Measurements from ENCODE around the gene RC3H1. TPM values are rescaled to one million over a fixed set of nuclear protein-coding genes. Genes with fewer than 3 reads are reported as not detected.
"Not testable (repeated sequence)": the region's sequence is repeated elsewhere in the genome, so short reads cannot be mapped to it uniquely, and the experiment has no call there.

The RC3H1 gene
- polyA plus RNA-seq, 1 experiment = 10.6 TPM

- POLR2A ChIA-PET = no interaction called here
- Histone ChIP-seq H3K27me3 (ENCODE audit: control insufficient read depth, insufficient read depth, low read length) (no peaks in the 10 kb centered on the region; the same call in 1 of the 2 replicates), H3K4me3 (ENCODE audit: low read depth, low read length) (no peak overlapping the region), H3K36me3 (ENCODE audit: control insufficient read depth, insufficient read depth, low read length) (no peaks in the 10 kb centered on the region)
- DNase-seq (ENCODE audit: low read depth) = no peak
- TF ChIP-seq, protein P1, sequence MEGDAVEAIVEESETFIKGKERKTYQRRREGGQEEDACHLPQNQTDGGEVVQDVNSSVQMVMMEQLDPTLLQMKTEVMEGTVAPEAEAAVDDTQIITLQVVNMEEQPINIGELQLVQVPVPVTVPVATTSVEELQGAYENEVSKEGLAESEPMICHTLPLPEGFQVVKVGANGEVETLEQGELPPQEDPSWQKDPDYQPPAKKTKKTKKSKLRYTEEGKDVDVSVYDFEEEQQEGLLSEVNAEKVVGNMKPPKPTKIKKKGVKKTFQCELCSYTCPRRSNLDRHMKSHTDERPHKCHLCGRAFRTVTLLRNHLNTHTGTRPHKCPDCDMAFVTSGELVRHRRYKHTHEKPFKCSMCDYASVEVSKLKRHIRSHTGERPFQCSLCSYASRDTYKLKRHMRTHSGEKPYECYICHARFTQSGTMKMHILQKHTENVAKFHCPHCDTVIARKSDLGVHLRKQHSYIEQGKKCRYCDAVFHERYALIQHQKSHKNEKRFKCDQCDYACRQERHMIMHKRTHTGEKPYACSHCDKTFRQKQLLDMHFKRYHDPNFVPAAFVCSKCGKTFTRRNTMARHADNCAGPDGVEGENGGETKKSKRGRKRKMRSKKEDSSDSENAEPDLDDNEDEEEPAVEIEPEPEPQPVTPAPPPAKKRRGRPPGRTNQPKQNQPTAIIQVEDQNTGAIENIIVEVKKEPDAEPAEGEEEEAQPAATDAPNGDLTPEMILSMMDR (IDR thresholded peaks at IDR 0.05; ENCODE audit: insufficient read depth, low read depth, low read length) = no peak
- CTCF ChIA-PET = interaction anchor here (0.6 to 1.0 kb wide), 2 partner anchors 12 to 84 kb away, joined by 3 read pairs; no protein-coding TSS in a partner anchor
These were observed 31.7 kb upstream of the RC3H1 start for GRCh38 chr1:174053826-174054225.

DNA sequence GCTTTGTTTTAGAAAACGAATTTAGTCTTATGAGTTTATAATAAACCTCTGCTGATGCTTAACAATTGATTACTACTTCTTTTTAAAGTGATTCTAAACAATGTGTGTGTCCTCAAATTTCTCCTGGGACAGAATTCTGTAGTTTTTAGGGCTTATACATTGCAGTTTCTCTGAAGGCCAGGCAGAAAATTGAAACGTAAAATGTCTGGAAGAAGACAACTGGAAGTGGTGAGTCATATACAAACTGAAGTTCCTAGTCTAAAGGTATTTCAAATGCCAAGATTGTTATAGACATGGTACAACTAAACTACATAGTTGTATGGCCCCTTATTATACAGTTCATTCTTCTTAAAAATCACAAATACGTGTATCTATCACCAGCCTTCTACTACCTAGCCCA is 30.5 kb upstream of the RC3H1 start:
- no peak for DNase-seq (ENCODE audit: low read depth)
- POLR2A ChIA-PET = no interaction called here
- no peak overlapping the region for H3K4me3 ChIP-seq (ENCODE audit: low read depth, low read length)
- no peaks in the 10 kb centered on the region; the same call in 1 of the 2 replicates for H3K27me3 ChIP-seq (ENCODE audit: control insufficient read depth, insufficient read depth, low read length)
- no peaks in the 10 kb centered on the region for H3K36me3 ChIP-seq (ENCODE audit: control insufficient read depth, insufficient read depth, low read length)
- CTCF ChIA-PET = no interaction called here
- TF ChIP-seq, protein P1 (IDR thresholded peaks at IDR 0.05; ENCODE audit: insufficient read depth, low read depth, low read length) = no peak

- H3K36me3 ChIP-seq (ENCODE audit: control insufficient read depth, insufficient read depth, low read length) = no peaks in the 10 kb centered on the region
- ChIA-PET CTCF (interaction anchor here (0.8 kb wide), 1 partner anchor 13 kb away, joined by 3 read pairs; no protein-coding TSS in a partner anchor), POLR2A (no interaction called here)
- H3K4me3 ChIP-seq (ENCODE audit: low read depth, low read length) = no peak overlapping the region
- TF ChIP-seq, protein P1 (IDR thresholded peaks at IDR 0.05; ENCODE audit: insufficient read depth, low read depth, low read length) = no peak
- DNase-seq (ENCODE audit: low read depth) = no peak
- H3K27me3 ChIP-seq (ENCODE audit: control insufficient read depth, insufficient read depth, low read length) = no peaks in the 10 kb centered on the region; the same call in 1 of the 2 replicates
These were observed 29.8 kb upstream of the RC3H1 start for GRCh38 chr1:174051956-174052355.

- ChIA-PET POLR2A (no interaction called here), CTCF (no interaction called here)
- Histone ChIP-seq H3K4me3 (ENCODE audit: low read depth, low read length) (no peak overlapping the region), H3K27me3 (ENCODE audit: control insufficient read depth, insufficient read depth, low read length) (no peaks in the 10 kb centered on the region; the same call in 1 of the 2 replicates), H3K36me3 (ENCODE audit: control insufficient read depth, insufficient read depth, low read length) (no peaks in the 10 kb centered on the region)
- DNase-seq (ENCODE audit: low read depth) = no peak
- TF ChIP-seq, protein P1 (IDR thresholded peaks at IDR 0.05; ENCODE audit: insufficient read depth, low read depth, low read length) = no peak
These were observed 27.4 kb upstream of the RC3H1 start for GRCh38 chr1:174049514-174049913.

- Histone ChIP-seq H3K27me3 (ENCODE audit: control insufficient read depth, insufficient read depth, low read length) (no peaks in the 10 kb centered on the region), H3K4me3 (ENCODE audit: low read depth, low read length) (no peak overlapping the region), H3K36me3 (ENCODE audit: control insufficient read depth, insufficient read depth, low read length) (no peaks in the 10 kb centered on the region)
- CTCF ChIA-PET = interaction anchor here (0.7 kb wide), 1 partner anchor 19 kb away, joined by 3 read pairs; no protein-coding TSS in a partner anchor
- TF ChIP-seq, protein P1 (IDR thresholded peaks at IDR 0.05; ENCODE audit: insufficient read depth, low read depth, low read length) = no peak
- no peak for DNase-seq (ENCODE audit: low read depth)
- POLR2A ChIA-PET = no interaction called here
These were observed 22.5 kb upstream of the RC3H1 start for GRCh38 chr1:174044418-174045222.

DNA sequence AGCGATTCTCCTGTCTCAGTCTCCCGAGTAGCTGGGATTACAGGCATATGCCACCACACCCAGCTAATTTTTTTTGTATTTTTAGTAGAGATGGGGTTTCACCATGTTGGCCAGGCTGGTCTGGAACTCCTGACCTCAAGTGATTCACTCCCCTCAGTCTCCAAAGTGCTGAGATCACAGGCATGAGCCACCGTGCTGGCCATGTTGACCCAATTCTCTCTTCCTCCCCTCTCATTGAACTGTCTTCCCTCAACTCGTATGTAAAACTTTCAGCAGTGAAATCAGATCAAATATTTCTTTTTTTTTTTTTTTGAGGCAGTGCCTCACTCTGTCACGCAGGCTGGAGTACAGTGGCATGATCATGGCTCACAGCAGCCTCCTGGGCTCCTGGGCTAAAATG is 20.4 kb upstream of the RC3H1 start:
- POLR2A ChIA-PET; H3K36me3 ChIP-seq (ENCODE audit: control insufficient read depth, insufficient read depth, low read length); DNase-seq (ENCODE audit: low read depth); CTCF ChIA-PET; H3K4me3 ChIP-seq (ENCODE audit: low read depth, low read length); H3K27me3 ChIP-seq (ENCODE audit: control insufficient read depth, insufficient read depth, low read length): not testable (repeated sequence)
